GM12878 (cell line): Measurements from ENCODE around the gene CAB39L. TPM values are rescaled to one million over a fixed set of nuclear protein-coding genes. Genes with fewer than 3 reads are reported as not detected.

Experiments
- ATAC-seq: fragments of 200-7000 bp; cut with Tn5 transposase; 3 replicates; pipeline ENCODE4 v1.9.1; 2020; ENCODE audit warnings: mild to moderate bottlenecking, moderate library complexity
- BruUV-seq: library from RNA; stranded (reverse); fragments of 400-500 nt; replicated peaks from 2 replicates; lab custom pipeline; 2021; lab: Mats Ljungman, UMichigan
- CTCF ChIA-PET: fragments of 300-600 bp; sonication (Branson Sonifier 250); formaldehyde crosslinking; extraction: SDS; loops from one replicate; lab custom pipeline; 2021; ENCODE audit warnings: inconsistent platforms; lab: Yijun Ruan, JAX
- POLR2A ChIA-PET: fragments of 350-600 bp; formaldehyde crosslinking; extraction: SDS; loops from one replicate; lab custom pipeline; 2021; ENCODE audit warnings: inconsistent platforms; lab: Charles Lee
- RAD21 ChIA-PET: fragments of 300-600 bp; sonication (Branson Sonifier 250); formaldehyde crosslinking; loops from one replicate; lab custom pipeline; 2023; ENCODE audit warnings: antibody characterized with exemption; ENCODE audit not compliant: unreplicated experiment; lab: Charles Lee
- SMC1A ChIA-PET: fragments of 300-600 bp; sonication (Branson Sonifier 250); formaldehyde crosslinking; loops from one replicate; lab custom pipeline; 2023; ENCODE audit not compliant: unreplicated experiment, uncharacterized antibody; lab: Charles Lee
- DNase-seq: peaks from one replicate; pipeline ENCODE4 v3.0.0-alpha.2; 2011; ENCODE audit warnings: low read depth, low spot score
- FAIRE-seq: peaks from 3 replicates; lab custom pipeline; 2011; peaks lifted over from hg19 to GRCh38; lab: Jason Lieb, UNC
- H2AFZ ChIP-seq: 2 replicates; pipeline ENCODE4 v1.6.0; 2011; ENCODE audit warnings: low read depth, low read length, control low read depth; ENCODE audit not compliant: control insufficient read depth
- H3K27ac ChIP-seq: 2 replicates; pipeline ENCODE4 v1.5.1; 2011; ENCODE audit warnings: control low read depth; ENCODE audit not compliant: control insufficient read depth, insufficient read depth
- H3K27me3 ChIP-seq, 2 experiments: replicated peaks in 1 of 2; 2 replicates each; pipeline versions ENCODE4 v1.6.0 to v1.6.1; 2011; ENCODE audit warnings: low read length in 1 of 2; ENCODE audit not compliant: control insufficient read depth in 2 of 2, insufficient read depth in 2 of 2
- H3K36me3 ChIP-seq, 2 experiments: 2 replicates each; pipeline ENCODE4 v1.5.1; 2011; ENCODE audit warnings: low read length in 1 of 2; ENCODE audit not compliant: control insufficient read depth in 2 of 2, insufficient read depth in 2 of 2
- H3K4me1 ChIP-seq: 2 replicates; pipeline ENCODE4 v1.6.1; 2011; ENCODE audit warnings: mild to moderate bottlenecking, low read length, moderate library complexity, mixed read lengths; ENCODE audit not compliant: control insufficient read depth, insufficient read depth
- H3K4me2 ChIP-seq: 2 replicates; pipeline ENCODE4 v1.6.0; 2011; ENCODE audit warnings: control low read depth; ENCODE audit not compliant: control insufficient read depth, insufficient read depth
- H3K4me3 ChIP-seq: fragments of 200-600 bp; sonication (generic); 2 replicates; pipeline ENCODE4 v1.5.1; 2016
- H3K79me2 ChIP-seq: 2 replicates; pipeline ENCODE4 v1.6.0; 2011; ENCODE audit warnings: low read length; ENCODE audit not compliant: control insufficient read depth, insufficient read depth
- H3K9ac ChIP-seq: 2 replicates; pipeline ENCODE4 v1.8.0; 2011; ENCODE audit warnings: low read length, control low read depth, mixed read lengths; ENCODE audit not compliant: control insufficient read depth, insufficient read depth
- H3K9me3 ChIP-seq: replicated peaks from 3 replicates; pipeline ENCODE4 v1.5.1; 2011; ENCODE audit warnings: mild to moderate bottlenecking, low read length; ENCODE audit not compliant: control insufficient read depth, insufficient read depth
- H4K20me1 ChIP-seq: 2 replicates; pipeline ENCODE4 v1.6.0; 2011; ENCODE audit not compliant: control insufficient read depth, insufficient read depth
- ATF7 ChIP-seq: fragments of 450-650 bp; IDR thresholded peaks from 2 replicates; pipeline ENCODE4 v1.6.1; 2016; ENCODE audit warnings: low read depth, mild to moderate bottlenecking
- E2F4 ChIP-seq: IDR thresholded peaks from 2 replicates; pipeline ENCODE4 v1.6.1; 2012; ENCODE audit warnings: low read depth, low read length, improper control_type of control experiment
- GABPA ChIP-seq: IDR thresholded peaks from 2 replicates; pipeline ENCODE4 v1.6.1; 2014; ENCODE audit warnings: antibody characterized with exemption, low read depth, mild to moderate bottlenecking, inconsistent platforms
- GATAD2B ChIP-seq: fragments of 450-650 bp; conservative IDR thresholded peaks from 2 replicates; pipeline ENCODE4 v1.6.1; 2017; ENCODE audit warnings: low read depth, mild to moderate bottlenecking, moderate library complexity
- IKZF1 ChIP-seq: fragments of 450-650 bp; conservative IDR thresholded peaks from 2 replicates; pipeline ENCODE4 v1.6.1; 2017; ENCODE audit warnings: antibody characterized with exemption, mild to moderate bottlenecking
- NFXL1 ChIP-seq: fragments of 450-650 bp; IDR thresholded peaks from 2 replicates; pipeline ENCODE4 v1.6.1; 2017; ENCODE audit warnings: antibody characterized with exemption, mild to moderate bottlenecking, borderline replicate concordance
- NFYB ChIP-seq: IDR thresholded peaks from 2 replicates; pipeline ENCODE4 v1.6.1; 2011; ENCODE audit warnings: low read depth, mild to moderate bottlenecking, low read length, improper control_type of control experiment, moderate library complexity; ENCODE audit not compliant: insufficient read depth
- NKRF ChIP-seq: fragments of 450-650 bp; conservative IDR thresholded peaks from 2 replicates; pipeline ENCODE4 v1.6.1; 2017; ENCODE audit warnings: mild to moderate bottlenecking, moderate library complexity
- NR2C1 ChIP-seq: fragments of 450-650 bp; IDR thresholded peaks from 2 replicates; pipeline ENCODE4 v1.6.1; 2017; ENCODE audit warnings: antibody characterized with exemption, mild to moderate bottlenecking, moderate library complexity
- NR2C2 ChIP-seq: IDR thresholded peaks from 2 replicates; pipeline ENCODE4 v1.6.1; 2011; ENCODE audit warnings: borderline replicate concordance, low read depth; ENCODE audit not compliant: control insufficient read depth, insufficient read length
- PKNOX1 ChIP-seq: fragments of 450-650 bp; IDR thresholded peaks from 2 replicates; pipeline ENCODE4 v1.6.1; 2016; ENCODE audit warnings: mild to moderate bottlenecking
- REST ChIP-seq: IDR thresholded peaks from 2 replicates; pipeline ENCODE4 v1.6.1; 2012; ENCODE audit warnings: mild to moderate bottlenecking, low read depth, low read length
- SIN3A ChIP-seq: IDR thresholded peaks from 2 replicates; pipeline ENCODE4 v1.6.1; 2012; ENCODE audit warnings: low read depth, low read length, improper control_type of control experiment
- SMAD1 ChIP-seq: fragments of 450-650 bp; IDR thresholded peaks from 2 replicates; pipeline ENCODE4 v1.6.1; 2018; ENCODE audit warnings: mild to moderate bottlenecking, low read depth; ENCODE audit not compliant: partially characterized antibody
- ZNF384 ChIP-seq: IDR thresholded peaks from 2 replicates; pipeline ENCODE4 v1.6.1; 2012; ENCODE audit warnings: low read depth, mild to moderate bottlenecking, low read length, improper control_type of control experiment, borderline replicate concordance
- WGBS: methylation state at CpG from one replicate; pipeline ENCODE4 v1.1.6; 2016; ENCODE audit warnings: low lambda C conversion rate; ENCODE audit not compliant: insufficient replicate concordance, insufficient coverage; ENCODE audit errors: missing lambda C conversion rate; 5-methylcytosine and 5-hydroxymethylcytosine counted together
- in situ Hi-C: fragments of 300-500 bp; cut with MboI; formaldehyde crosslinking; loops from 9 replicates; pipeline ENCODE4 v1.14.3; 2018; ENCODE audit warnings: mixed read lengths
- intact Hi-C: fragments of 100-400 bp; cut with micrococcal nuclease; formaldehyde crosslinking; loops from one replicate; pipeline ENCODE4 v1.14.2; 2022; ENCODE audit not compliant: unreplicated experiment
- polyA plus RNA-seq, 11 experiments: library from polyadenylated mRNA; depleted of rRNA in 4 of 11; unstranded in 6 of 11; stranded (reverse) in 5 of 11; fragments of >200 nt; fragmentation: Nextera tagmentation in 4 of 11; fragmentation: Illumina TruSeq in 1 of 11; extraction: Ambion mirVana in 4 of 11; extraction: Trizol in 1 of 11; gene quantifications; 1 replicate in 1 of 11; 2 replicates in 10 of 11; pipeline versions ENCODE4 v1.2.1 to v1.2.3, GENCODE V29; 2011 to 2016; ENCODE audit warnings: inconsistent platforms in 2 of 11, missing spikeins in 2 of 11, low read depth in 1 of 11
- total RNA-seq, 4 experiments: library from RNA; depleted of rRNA in 3 of 4; stranded (reverse); fragments of >200 nt in 3 of 4; fragmentation: Illumina TruSeq in 1 of 4; extraction: Trizol in 1 of 4; gene quantifications; 2 replicates each; pipeline versions ENCODE4 v1.2.1 to v1.2.3, GENCODE V29; 2013 to 2021

Gene CAB39L
- total and polyA plus RNA-seq, 10 of the 15 experiments (the other 5 are each of a cell fraction or from before 2014, with no cell fraction given) = 0.88 to 3.0 (median 1.7) TPM

GRCh38 chr13:49450105-49450819, 6.4 kb upstream of the CAB39L start (continued):
- TF ChIP-seq GATAD2B (no peak), ZNF384 (no peak), NR2C2 (no peak), REST (no peak), PKNOX1 (no peak)

GRCh38 chr13:49448753-49449152, 4.9 kb upstream of the CAB39L start:
- CTCF ChIA-PET = interaction anchor here (0.9 to 1.3 kb wide), 2 partner anchors 11 kb away, joined by 3 read pairs; no protein-coding TSS in a partner anchor
- POLR2A ChIA-PET = no interaction called here
- in situ Hi-C loops (no loop called here), intact Hi-C loops (loop anchor here (10.0 kb wide), 2 partner anchors 236 to 336 kb away; no protein-coding TSS in a partner anchor)
- Histone ChIP-seq H3K79me2 (peaks cover 38% of the 10 kb centered on the region), H3K4me2 (peak overlapping the region; percentile 17; the same call in 1 of the 2 replicates), H3K36me3 (no peaks in the 10 kb centered on the region), H3K9me3 (no peaks in the 10 kb centered on the region), H3K4me1 (peaks cover under 1% of the 10 kb centered on the region; the same call in 1 of the 2 replicates), H3K27ac (no peak overlapping the region), H3K27me3 (no peaks in the 10 kb centered on the region), H3K9ac (no peak overlapping the region), H2AFZ (no peak overlapping the region), H4K20me1 (no peaks in the 10 kb centered on the region), H3K4me3 (peak overlapping the region; percentile 46; the same call in 1 of the 2 replicates)
- DNase-seq (no peak), FAIRE-seq (no peak), ATAC-seq (no peak)
- 98% methylated on average over 2 of the region's 2 CpGs for WGBS
- RAD21 ChIA-PET = interaction anchor here (1.2 kb wide), 1 partner anchor 9 kb away, joined by 3 read pairs; no protein-coding TSS in a partner anchor
- no TSS peak for BruUV-seq
- SMC1A ChIA-PET = no interaction called here
- TF ChIP-seq ATF7 (no peak), NFXL1 (no peak), IKZF1 (no peak), SMAD1 (no peak), E2F4 (no peak), NFYB (no peak), NR2C1 (no peak), SIN3A (no peak), NKRF (no peak), GABPA (no peak)
